ENCODE measurements around the gene CWH43. TPM values are rescaled to one million over a fixed set of nuclear protein-coding genes. Genes with fewer than 3 reads are reported as not detected.

Gene CWH43
- polyA plus RNA-seq, 1 donor from 2014 or later = not detected

DNA sequence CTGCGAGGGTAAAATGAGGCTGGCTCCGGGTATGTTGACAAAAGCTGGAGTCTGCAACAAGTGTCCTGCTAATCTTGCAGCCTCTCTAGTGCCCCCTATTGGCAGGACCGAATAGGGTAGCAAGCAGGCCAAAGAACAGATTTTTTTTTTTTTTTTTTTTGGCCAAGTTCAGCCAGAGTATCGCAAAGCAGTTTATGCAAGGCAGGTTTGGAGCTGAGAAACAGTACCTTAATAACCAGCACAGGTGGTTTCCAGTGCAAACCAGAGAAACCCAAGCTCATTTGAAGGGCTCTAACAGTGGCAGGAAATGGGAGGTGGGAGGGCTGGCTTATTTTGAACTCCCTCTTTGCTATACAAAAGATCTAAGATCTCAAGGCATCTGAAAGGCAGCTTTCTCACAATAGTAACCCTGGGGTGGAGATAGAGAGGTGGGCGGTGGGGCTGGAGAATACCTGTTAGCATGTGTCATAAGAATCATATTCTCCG lies 41.3 kb upstream of the CWH43 start:
- Histone ChIP-seq H3K4me2 (ENCODE audit: low read length) (no peak overlapping the region), H3K9ac (ENCODE audit: low read length) (no peak overlapping the region), H3K4me3 (ENCODE audit: low read length) (no peak overlapping the region), H3K27ac (ENCODE audit: low read length) (no peak overlapping the region), H3K9me3 (ENCODE audit: low read length) (no peaks in the 10 kb centered on the region), H3K79me2 (replicated peaks; ENCODE audit: insufficient read depth, low read length) (no peaks in the 10 kb centered on the region), H3K36me3 (ENCODE audit: insufficient read depth, low read length) (no peaks in the 10 kb centered on the region), H3F3A (ENCODE audit: insufficient read depth, low read length, poor library complexity, severe bottlenecking) (no peaks in the 10 kb centered on the region), H3K27me3 (ENCODE audit: insufficient read depth, low read depth, low read length) (no peaks in the 10 kb centered on the region), H3K9me2 (ENCODE audit: insufficient read depth, low read length) (no peaks in the 10 kb centered on the region), H2AFZ (ENCODE audit: low read depth, low read length) (no peak overlapping the region), H4K20me1 (ENCODE audit: insufficient read depth) (no peaks in the 10 kb centered on the region)
- TF ChIP-seq MXI1 (conservative IDR thresholded peaks at IDR 0.05; ENCODE audit: poor library complexity, severe bottlenecking) (no peak), TAF1 (IDR thresholded peaks at IDR 0.05; ENCODE audit: low read depth) (no peak), EP300 (conservative IDR thresholded peaks at IDR 0.05; ENCODE audit: poor library complexity, severe bottlenecking) (no peak), SMC3 (conservative IDR thresholded peaks at IDR 0.05; ENCODE audit: poor library complexity) (no peak), POLR2AphosphoS5 (IDR thresholded peaks at IDR 0.05) (no peak), RAD21 (conservative IDR thresholded peaks at IDR 0.05) (no peak), EZH2 (IDR thresholded peaks at IDR 0.05; ENCODE audit: borderline replicate concordance, insufficient read depth, low read length, poor library complexity, severe bottlenecking) (no peak)
- TF ChIP-seq, protein P1, sequence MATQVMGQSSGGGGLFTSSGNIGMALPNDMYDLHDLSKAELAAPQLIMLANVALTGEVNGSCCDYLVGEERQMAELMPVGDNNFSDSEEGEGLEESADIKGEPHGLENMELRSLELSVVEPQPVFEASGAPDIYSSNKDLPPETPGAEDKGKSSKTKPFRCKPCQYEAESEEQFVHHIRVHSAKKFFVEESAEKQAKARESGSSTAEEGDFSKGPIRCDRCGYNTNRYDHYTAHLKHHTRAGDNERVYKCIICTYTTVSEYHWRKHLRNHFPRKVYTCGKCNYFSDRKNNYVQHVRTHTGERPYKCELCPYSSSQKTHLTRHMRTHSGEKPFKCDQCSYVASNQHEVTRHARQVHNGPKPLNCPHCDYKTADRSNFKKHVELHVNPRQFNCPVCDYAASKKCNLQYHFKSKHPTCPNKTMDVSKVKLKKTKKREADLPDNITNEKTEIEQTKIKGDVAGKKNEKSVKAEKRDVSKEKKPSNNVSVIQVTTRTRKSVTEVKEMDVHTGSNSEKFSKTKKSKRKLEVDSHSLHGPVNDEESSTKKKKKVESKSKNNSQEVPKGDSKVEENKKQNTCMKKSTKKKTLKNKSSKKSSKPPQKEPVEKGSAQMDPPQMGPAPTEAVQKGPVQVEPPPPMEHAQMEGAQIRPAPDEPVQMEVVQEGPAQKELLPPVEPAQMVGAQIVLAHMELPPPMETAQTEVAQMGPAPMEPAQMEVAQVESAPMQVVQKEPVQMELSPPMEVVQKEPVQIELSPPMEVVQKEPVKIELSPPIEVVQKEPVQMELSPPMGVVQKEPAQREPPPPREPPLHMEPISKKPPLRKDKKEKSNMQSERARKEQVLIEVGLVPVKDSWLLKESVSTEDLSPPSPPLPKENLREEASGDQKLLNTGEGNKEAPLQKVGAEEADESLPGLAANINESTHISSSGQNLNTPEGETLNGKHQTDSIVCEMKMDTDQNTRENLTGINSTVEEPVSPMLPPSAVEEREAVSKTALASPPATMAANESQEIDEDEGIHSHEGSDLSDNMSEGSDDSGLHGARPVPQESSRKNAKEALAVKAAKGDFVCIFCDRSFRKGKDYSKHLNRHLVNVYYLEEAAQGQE (IDR thresholded peaks at IDR 0.05; ENCODE audit: borderline replicate concordance) = no peak
- TF ChIP-seq, protein P2, sequence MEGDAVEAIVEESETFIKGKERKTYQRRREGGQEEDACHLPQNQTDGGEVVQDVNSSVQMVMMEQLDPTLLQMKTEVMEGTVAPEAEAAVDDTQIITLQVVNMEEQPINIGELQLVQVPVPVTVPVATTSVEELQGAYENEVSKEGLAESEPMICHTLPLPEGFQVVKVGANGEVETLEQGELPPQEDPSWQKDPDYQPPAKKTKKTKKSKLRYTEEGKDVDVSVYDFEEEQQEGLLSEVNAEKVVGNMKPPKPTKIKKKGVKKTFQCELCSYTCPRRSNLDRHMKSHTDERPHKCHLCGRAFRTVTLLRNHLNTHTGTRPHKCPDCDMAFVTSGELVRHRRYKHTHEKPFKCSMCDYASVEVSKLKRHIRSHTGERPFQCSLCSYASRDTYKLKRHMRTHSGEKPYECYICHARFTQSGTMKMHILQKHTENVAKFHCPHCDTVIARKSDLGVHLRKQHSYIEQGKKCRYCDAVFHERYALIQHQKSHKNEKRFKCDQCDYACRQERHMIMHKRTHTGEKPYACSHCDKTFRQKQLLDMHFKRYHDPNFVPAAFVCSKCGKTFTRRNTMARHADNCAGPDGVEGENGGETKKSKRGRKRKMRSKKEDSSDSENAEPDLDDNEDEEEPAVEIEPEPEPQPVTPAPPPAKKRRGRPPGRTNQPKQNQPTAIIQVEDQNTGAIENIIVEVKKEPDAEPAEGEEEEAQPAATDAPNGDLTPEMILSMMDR (IDR thresholded peaks at IDR 0.05; ENCODE audit: poor library complexity, severe bottlenecking) = no peak

DNA sequence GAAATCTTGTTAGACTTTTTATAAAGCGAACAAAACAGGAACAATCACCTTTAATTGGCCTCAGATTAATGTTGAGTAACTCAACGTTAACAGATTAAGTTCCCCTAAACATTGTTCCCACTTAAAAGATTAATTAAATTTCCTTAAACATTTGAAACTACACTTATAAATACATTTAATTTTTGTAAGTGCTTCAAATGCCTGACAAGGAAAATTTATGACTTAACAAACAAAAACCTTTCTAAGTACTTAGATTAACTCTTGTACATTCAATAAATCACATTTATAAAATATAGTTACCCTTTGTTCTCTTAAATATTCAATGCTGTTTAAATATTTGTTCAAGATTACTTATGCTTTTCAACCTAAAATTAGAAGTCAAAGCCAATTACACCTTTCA lies 40.1 kb upstream of the CWH43 start:
- TF ChIP-seq SMC3 (conservative IDR thresholded peaks at IDR 0.05; ENCODE audit: poor library complexity) (no peak), MXI1 (conservative IDR thresholded peaks at IDR 0.05; ENCODE audit: poor library complexity, severe bottlenecking) (no peak), RAD21 (conservative IDR thresholded peaks at IDR 0.05) (no peak), POLR2AphosphoS5 (IDR thresholded peaks at IDR 0.05) (no peak), TAF1 (IDR thresholded peaks at IDR 0.05; ENCODE audit: low read depth) (no peak)
- TF ChIP-seq, protein P2 (IDR thresholded peaks at IDR 0.05; ENCODE audit: poor library complexity, severe bottlenecking) = no peak
- Histone ChIP-seq H2AFZ (ENCODE audit: low read depth, low read length) (no peak overlapping the region), H3K27ac (ENCODE audit: low read length) (no peak overlapping the region), H3K36me3 (ENCODE audit: insufficient read depth, low read length) (no peaks in the 10 kb centered on the region), H3K4me2 (ENCODE audit: low read length) (no peak overlapping the region), H3F3A (ENCODE audit: insufficient read depth, low read length, poor library complexity, severe bottlenecking) (no peaks in the 10 kb centered on the region), H4K20me1 (ENCODE audit: insufficient read depth) (no peaks in the 10 kb centered on the region), H3K79me2 (replicated peaks; ENCODE audit: insufficient read depth, low read length) (no peaks in the 10 kb centered on the region), H3K4me3 (ENCODE audit: low read length) (no peak overlapping the region), H3K27me3 (ENCODE audit: insufficient read depth, low read depth, low read length) (no peaks in the 10 kb centered on the region), H3K9me3 (ENCODE audit: low read length) (no peaks in the 10 kb centered on the region), H3K9ac (ENCODE audit: low read length) (no peak overlapping the region), H3K9me2 (ENCODE audit: insufficient read depth, low read length) (no peaks in the 10 kb centered on the region)

Measured in neural cell (in vitro differentiated cells).